Endometrium (tissue), 2 donors: ENCODE measurements around the gene YBX3.

Experiments used
- FAIRE-seq: peaks from 2 replicates; lab custom pipeline; 2012; peaks lifted over from hg19 to GRCh38; lab: Jason Lieb, UNC
- donor health status: control.
- donor health status: control.

The YBX3 gene

DNA sequence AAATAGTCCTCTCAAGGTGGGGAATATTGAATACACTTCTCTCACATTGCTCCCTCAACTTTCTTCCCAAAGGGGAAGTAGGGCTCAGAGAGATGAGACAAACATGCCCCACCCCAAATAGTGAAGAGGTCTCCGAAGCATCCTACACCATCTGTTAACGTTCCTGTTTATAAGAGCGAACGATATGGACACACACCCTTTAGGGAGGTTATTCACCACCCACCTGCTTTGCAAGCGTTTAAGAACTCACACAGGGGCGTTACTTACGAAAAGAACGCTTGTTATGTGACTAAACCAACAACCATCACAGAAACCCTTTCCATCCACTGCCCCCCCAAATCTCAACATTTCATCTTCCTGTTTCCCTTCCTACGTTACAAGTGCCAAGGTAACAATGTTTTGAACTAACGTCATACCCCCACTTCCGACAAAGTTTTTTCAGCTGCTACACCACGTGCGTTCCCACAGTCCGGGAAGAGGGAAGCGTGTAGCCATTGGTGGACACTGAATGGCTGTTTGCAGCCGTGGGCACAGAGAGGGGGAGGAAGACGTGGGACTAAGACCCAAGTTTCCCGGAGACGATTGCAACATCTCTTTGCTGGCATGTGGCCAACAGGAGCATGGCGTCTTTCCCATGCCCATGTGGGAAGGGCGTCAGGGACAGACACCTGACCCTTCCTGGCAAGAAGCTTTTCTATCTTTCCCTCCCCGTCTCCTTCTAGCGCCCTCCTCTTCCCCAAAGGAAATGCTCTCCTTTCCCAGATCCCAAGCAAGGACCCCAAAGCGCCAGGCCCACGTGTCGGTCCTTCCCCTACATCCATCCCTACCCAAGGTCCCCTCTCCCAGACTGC is 1.2 kb downstream of the YBX3 start:
- no peak for FAIRE-seq

DNA sequence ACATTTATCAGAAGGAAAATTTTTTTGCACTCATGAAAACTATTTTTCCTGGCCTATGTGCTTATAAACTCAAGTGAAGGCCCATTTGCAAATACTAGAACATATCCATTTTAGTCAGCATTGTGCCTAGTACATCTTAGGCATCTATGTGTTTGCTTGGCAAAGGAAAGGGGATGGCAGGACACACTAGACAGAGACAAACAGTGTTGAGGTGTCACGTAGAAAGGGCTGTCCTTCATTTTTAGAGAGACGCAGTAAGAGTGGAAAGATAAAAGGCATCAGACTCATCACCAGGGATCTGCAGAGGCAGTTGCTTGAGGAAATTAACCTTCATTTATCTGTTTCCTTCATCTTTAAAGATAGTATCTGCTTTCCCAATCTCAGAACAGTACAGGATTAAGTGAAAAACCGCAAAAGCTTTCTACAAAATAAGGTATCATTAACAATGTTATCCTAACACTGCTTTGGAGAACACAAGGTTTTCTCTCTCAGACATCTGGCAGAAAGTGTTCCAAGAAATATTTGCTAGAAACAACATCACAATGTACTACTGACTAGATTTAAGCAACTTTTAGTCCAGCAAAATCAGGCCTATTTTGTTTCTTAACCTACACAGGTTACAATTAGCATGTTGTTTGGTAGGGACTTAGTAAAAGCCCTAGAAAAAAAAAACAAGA is 2.0 kb downstream of the YBX3 start:
- FAIRE-seq = no peak

DNA sequence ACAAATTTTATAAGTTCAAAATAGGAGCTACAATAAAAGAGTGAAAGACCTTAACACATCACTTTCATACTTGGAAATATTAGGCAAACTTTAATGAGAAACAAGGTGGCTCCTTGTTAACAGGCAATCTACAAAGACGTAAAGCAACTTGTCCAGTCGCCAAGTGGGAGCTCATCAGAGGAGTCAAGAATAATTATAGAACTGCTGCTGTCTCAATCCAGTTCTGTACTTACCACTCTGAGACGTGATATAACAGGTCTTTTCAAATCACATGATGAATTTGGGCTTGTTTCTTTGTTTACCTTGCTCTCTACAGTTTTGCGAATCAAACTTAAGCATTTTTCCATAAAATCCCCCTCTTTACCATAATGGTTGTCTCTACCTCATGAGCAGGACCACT is 3.6 kb downstream of the YBX3 start:
- no peak for FAIRE-seq

DNA sequence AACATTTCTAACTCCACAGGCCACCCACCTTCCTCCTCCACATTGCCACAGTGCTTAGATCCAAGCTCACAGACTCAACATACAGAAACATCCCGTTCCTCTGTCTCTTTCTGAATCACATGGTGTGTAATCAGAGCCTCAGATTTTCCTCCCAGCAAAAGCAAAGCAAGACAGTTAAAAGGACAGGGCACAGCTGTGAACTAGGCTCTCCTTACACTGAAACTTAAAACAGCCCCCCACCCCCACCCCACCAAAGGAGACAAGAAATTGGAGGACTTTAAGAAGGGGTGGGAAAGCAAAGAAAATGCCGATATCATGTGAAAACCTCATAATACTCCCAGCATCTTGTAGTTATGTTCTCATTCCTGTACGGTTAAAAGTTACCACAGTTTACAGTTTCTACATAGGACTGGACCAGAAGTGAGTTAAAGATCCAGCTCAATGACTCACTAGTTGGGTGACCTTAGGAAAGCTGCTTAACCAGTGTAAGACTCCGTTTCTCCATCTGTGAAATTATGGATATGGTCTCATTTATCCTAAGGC is 4.8 kb downstream of the YBX3 start:
- no peak for FAIRE-seq

DNA sequence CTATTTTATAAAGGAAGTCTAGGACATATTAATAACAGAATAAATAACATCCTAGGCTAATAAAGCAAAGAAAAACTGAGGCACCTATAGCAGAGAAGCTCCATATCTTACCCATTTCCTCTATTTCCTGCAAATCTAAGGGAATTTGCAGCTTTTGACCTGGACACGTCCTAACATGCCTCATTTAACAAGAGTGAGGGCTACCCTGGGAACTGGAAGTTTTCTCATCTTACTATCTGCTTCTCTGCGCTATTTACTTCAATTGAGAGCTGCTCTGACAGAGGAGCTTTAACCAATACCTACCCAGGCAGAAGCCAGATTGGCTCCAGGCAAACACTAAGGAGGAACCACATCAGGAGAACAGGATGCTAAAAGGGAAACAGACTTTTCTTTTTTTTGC is 5.7 kb downstream of the YBX3 start:
- no peak for FAIRE-seq

DNA sequence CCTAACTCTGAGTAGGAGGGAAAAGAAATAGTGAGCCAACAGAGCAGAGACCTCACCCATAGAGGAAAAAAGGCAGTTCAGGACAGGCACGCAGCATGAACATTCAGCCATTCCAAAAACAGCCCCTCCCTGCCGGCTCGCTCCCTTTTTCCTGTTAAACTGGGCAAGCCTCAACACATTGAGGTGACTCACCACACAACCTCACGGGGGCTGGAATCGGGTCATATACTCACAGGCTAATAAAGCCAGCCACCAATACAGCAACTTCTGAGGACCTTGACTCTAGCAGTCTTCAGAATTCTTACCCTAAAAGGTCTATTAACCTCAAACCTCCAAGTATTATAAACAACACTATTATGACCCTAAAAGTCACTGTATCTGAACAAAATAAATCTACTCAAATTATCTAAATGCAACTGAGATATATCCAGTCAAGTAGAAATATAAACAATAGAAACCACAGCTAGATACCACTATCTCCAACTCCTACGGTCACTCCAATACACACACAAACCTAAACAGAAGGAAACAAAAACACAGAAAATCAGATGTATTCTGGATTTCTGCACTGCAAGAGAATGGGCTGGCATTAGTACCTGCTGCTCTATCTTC is 6.3 kb downstream of the YBX3 start:
- FAIRE-seq = peak; percentile 55

DNA sequence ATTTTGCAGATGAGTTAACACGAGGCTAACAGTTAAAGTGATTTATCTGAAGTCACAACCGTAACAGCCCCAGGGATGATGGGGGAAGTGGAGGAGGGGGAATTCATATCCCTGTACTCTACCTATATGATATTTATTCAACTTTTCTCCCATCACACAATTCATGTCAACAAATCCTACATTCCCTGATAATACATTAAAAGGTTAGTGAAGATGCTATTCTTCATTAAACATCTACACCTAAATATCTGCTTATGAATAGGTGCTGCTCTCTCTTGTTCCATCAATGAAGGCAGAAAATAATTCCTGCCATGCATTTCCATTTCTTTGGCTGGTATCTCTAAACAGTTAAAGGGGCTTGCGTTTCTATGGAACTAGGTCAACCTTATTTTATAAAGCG is 6.8 kb downstream of the YBX3 start:
- FAIRE-seq = no peak

DNA sequence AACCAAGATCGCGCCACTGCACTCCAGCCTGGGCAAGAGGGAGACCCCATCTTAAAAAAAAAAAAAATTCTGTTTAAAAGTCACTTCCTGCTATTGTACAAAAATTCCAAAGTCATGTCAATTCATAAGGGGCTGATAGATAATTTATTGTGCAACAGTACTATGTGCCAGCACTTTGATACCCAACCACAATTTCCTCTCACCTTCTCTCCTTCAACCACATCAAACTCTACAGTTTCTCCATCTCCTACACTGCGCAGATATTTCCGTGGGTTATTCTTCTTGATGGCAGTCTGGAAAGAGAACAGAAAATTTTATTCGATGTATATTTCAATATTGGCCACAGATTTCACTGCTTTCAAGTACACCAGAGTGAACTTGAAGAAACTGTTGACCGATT is 7.6 kb downstream of the YBX3 start:
- no peak for FAIRE-seq

DNA sequence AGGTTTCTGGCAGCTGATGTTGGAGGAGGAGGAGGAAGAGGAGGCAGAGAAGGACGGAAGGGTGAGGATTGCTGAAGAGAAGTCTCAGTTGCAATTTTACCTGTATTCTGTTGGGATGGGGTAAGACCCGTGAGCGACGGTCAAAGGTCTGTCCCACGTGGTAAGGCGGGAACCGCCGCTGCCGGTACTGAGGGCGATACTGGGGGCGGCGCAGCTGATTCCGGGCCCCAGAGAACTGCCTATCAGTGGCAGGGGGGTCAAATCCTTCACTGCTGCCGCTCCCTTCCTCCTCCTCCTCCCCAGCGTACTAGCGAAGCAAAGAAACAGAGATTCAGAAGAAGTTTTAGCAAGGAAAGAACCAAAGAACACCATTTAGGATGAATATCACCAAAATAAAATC is 13.3 kb downstream of the YBX3 start:
- no peak for FAIRE-seq

DNA sequence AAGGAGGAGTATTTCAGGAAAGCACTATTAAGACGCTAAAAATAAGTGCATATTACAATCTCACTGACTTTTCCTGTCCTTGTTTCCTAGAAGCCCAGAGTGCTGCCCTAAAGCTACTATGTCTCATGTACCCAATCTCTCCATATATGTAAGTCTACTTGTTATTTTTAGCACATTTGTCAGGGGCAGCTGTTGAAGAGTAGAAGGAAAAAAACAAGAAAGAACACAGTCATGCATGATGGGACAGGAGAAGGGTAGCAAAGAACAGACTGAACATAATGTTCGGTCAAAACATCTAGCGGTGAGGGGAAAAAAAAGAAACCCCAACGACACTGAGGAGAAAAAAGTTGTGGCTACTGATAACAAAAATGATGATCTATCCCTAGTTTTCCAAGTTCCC is 14.3 kb downstream of the YBX3 start:
- FAIRE-seq = no peak

DNA sequence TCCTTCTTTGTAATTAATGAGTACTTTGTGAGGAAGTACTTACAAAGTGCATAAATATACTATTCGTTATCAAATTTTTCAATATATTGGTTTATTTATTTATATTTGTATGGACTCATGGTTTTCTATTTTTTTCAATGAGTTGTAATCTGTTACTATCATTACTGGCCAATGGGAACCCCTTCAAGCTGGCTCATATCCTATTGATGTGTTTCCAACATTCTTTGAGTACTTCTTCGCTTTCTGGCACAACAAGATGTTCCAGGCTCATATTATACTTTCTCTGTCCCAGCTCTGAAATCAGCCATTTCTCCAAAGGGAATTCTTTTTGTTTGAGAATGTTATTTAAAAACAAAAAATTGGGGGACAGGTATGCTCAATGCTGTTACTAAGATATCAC is 17.5 kb downstream of the YBX3 start:
- no peak for FAIRE-seq

DNA sequence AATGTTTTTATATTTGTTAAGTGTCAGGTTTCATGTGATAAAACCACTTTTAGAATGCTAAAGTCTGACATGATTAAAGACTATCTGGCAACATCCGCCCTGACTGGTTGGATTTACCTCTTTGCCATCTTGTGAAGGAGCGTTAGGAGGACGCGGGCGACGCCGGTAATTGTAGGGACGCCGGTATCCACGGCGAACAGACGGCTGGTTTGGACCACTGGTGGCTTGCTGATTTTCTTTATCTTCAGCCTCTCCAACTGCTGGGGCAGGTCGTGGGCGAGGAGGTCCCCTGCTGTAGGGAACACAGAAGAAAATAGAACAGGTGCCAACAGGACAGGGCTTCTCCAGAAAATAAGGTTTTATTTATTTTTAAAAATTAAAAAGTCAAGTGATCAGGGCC is 21.3 kb downstream of the YBX3 start:
- FAIRE-seq = no peak

DNA sequence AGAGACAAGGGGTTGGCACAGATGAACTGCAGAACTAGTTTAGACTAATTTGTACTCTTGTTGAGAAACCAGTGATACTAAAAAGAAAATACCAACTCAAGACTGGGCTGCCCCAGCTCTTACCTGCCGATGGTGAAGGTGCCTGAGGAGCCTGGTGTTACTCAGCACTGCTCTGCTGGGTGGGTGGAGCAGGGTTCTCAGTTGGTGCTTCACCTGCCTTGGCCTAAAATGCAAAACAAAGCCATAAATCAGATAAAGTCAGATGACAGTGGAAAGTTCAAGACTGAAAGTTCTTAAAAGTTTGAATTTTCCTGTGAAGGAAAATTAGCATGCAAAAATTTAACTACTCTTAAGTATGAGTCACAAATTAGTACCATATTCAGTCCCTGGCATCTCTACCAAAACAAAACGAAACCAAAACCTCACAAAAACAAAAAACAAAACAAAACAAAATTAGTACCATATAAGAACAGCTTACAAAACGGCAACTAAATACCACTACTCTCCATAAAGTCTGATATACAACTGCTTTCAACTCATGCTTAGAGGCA is 21.9 kb downstream of the YBX3 start:
- FAIRE-seq = peak; percentile 80

DNA sequence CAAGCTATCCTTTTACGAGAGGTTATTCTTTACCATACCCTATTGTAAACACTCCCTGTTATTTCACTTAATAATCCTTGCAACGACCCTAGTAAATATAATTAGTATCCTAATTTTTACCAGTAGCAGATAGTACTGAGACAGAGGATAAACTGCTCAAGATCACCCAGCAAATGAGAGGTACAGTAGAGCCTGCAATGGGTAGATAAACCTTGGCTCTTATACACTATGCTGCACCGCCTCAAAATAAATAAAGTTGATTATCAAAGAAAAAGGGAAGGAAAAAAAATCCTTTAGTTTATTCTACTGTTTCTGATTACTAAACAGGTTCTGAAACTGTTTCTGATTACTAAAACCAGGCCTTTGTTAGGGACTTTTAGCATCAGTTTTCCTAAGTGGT is 22.5 kb downstream of the YBX3 start:
- no peak for FAIRE-seq

DNA sequence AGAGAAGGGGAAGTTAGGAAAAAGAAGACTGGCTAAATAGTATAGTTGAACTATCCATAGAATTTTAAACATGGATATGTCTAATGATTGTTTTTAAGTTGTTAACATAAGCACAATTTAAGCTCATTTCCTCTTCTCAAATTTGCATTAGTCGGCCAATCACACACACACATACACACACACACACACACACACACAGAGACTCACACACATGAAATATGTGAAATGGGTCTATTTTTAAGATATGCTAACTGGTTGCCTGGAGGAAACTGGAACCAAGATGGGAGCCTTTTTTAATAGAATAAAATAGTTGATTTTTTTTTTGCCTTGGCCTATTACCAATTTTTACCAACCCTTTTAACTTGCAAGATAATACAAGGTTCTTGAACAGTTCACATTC is 25.3 kb downstream of the YBX3 start:
- no peak for FAIRE-seq

DNA sequence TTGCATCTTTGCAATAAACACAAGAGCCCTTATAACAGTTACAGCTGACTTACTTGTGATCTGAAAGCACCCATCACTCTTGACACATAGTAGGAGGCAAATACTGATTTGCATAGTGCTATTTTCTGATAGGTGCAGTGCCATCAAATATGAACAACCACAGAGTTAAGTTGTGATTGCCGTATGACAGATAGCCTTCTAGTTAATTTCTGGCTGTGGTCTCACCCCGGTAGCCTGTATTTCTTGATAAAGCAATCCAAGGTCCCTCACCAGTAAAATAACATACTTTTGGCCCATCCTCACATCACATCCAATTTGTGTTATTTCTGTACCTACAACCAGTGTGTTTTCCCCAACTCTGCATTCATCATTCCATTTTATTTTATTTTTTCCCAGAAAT is 26.0 kb downstream of the YBX3 start:
- FAIRE-seq = no peak

DNA sequence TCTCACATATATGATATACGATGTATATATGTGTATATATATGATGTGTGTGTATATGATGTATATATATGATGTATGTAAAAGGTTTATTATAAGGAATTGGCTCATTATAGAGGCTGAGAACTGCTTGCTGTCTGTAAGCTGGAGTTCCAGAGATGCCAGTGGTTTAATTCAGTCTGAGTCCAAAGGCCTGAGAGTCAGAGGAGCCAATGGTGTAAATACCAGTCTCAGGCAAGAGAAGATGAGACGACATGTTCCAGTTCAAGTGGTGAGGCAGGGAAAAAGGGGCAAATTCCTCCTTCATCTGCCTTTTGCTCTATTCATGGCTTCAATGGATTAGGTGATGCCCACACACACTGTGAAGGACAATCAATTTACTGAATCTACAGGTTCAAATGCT is 32.2 kb downstream of the YBX3 start:
- FAIRE-seq = no peak

DNA sequence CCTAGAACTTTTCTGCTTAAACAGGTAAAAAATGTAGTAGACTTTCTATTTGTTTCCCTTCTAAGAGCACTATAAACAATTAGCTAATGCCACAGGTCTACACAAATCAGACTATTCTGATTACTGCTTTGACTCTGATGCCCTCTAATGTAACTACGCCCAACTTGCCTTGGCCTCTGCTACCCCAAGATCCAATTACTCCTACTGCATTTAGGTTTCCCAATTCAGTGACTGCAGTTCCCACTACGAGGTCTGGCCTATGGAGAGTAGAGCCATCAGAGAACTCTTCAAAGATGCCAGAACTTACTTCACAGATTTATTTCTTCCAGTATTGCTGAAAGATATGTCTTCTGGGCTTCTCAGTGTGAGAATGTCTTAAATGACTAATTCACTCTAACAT is 34.0 kb downstream of the YBX3 start:
- FAIRE-seq = no peak

DNA sequence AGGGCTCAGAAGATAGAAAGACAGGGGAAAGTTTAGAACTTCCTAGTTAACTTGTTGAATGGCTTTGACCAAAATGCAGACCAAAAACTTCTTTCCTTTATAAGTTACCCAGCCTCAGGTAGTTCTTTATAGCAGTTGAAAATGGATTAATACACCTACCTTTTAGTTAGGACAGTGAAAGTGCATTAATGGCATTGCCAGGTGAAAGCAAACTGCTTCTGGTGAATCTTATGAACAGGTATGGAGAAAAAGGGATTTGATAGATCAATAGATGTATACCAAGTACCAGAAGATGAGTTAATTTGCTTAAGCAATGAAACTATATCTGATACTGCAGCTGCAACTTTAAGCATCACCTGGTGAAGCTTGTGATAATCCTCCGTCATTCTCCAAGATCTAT is 35.1 kb downstream of the YBX3 start:
- FAIRE-seq = no peak

DNA sequence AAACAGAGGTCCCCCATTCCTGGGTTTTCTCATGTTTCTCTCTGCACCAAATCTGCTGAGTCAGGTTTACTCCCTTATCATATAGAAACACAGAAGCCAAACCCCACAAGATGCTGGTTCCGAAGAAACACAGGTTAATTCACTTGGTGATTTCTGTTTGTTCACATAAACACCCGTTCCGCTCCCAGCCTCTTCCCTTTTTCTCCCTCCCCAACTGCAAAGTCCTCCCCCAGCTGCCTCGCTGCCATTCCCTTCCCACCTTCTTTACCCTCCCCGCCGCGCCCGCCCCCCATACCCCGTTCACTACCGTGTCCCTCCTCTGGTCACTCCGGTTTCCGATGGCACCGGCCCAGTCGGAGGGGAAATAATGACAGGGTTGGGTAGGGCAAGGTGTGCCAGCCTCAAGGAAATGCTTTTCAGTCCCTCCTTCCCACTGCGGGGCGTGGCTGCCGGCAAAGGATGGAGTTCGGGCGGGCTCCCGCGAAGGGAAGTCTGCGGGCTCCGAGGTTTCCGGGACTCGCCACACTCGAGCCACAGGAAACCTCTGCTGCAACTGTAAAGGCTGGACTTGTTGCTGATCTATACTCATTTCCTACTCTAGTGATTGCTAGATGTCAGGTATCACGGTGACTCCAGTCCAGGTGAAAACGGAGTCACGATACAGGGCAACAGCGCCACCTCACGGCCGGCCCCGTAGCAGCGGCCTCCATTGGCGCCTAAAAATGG is 49.3 kb downstream of the YBX3 start, which contains the start of gene STYK1:
Gene STYK1 (minus strand): TSS at position 394 of the 726 bp plus-strand sequence. CDS start 39,434 bp downstream, outside the sequence.
- FAIRE-seq = no peak

DNA sequence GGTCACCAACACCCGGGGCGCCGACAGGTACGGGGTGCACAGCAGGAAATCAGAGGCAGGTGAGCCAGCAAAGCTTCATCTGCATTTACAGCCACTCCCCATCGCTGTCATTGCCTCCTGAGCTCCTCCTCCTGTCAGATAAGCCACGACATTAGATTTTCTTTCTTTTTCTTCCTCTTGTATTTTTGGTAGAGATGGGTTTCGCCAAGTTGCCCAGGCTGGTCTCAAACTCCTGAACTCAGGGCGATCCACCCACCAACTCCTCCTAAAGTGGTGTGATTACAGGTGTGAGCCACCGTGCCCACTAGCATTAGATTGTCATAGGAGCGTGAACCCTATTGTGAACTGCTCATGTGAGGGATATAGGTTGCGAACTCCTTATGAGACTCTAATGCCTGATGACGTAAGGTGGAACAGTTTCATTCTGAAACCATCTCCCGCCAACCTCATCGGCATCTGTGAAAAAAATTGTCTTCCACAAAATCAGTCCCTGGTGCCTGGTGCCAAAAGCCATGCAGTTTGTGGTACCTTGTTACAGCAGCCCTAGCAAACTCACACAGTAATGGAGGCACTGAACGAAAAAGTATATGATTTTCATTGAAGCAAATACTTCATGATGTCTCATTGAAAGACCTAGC is 50.8 kb downstream of the YBX3 start:
- no peak for FAIRE-seq

DNA sequence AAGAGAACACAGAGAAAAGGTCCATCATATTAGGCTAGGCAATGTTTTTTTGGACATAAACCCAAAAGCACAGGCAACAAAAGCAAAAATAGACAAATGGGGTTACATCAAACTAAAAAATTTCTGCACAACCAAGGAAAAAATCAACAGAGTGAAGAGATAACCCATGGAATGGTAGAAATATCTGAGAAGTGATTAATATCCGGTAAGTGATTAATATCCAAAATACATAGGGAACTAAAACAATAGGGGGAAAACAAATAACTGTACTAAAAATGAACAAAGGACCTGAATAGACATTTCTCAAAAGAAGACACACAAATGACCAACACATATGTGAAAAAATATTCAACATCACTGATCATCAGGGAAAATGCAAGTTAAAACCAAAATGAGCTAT is 53.6 kb downstream of the YBX3 start:
- no peak for FAIRE-seq
